ENCODE data around the gene WWTR1.

Gene WWTR1

GRCh38 chr3:149534082-149534481 lies 123.7 kb downstream of the WWTR1 start:
- Mint-ChIP-seq H3K27ac (no peak overlapping the region), H3K36me3 (ENCODE audit: insufficient read depth) (no peaks in the 10 kb centered on the region), H3K4me3 (no peak overlapping the region), H3K4me1 (ENCODE audit: low read depth in 2 of 2) (peaks cover 2 to 3% of the 10 kb centered on the region in 2 donors), H3K27me3 (peaks cover 8 to 25% of the 10 kb centered on the region in 2 donors), H3K9me3 (no peaks in the 10 kb centered on the region)
- DNase-seq (no peak), ATAC-seq (replicated peaks) (no peak)

GRCh38 chr3:149532489-149533180 lies 125.2 kb downstream of the WWTR1 start:
- DNase-seq (no peak), ATAC-seq (replicated peaks) (no peak)
- H3K27ac Mint-ChIP-seq, result no peak overlapping the region
- H3K9me3 Mint-ChIP-seq, result no peaks in the 10 kb centered on the region
- peaks cover 15 to 26% of the 10 kb centered on the region in 2 donors for H3K27me3 Mint-ChIP-seq
- H3K4me3 Mint-ChIP-seq, result no peak overlapping the region
- H3K4me1 Mint-ChIP-seq (ENCODE audit: low read depth in 2 of 2), result peaks cover 9 to 10% of the 10 kb centered on the region in 2 donors
- no peaks in the 10 kb centered on the region for H3K36me3 Mint-ChIP-seq (ENCODE audit: insufficient read depth)

- H3K4me3 Mint-ChIP-seq, result no peak overlapping the region
- H3K4me1 Mint-ChIP-seq (ENCODE audit: low read depth in 2 of 2), result peaks cover 15 to 16% of the 10 kb centered on the region in 2 donors
- H3K27ac Mint-ChIP-seq, result no peak overlapping the region
These were observed 128.7 kb downstream of the WWTR1 start for GRCh38 chr3:149529099-149529498.

DNA sequence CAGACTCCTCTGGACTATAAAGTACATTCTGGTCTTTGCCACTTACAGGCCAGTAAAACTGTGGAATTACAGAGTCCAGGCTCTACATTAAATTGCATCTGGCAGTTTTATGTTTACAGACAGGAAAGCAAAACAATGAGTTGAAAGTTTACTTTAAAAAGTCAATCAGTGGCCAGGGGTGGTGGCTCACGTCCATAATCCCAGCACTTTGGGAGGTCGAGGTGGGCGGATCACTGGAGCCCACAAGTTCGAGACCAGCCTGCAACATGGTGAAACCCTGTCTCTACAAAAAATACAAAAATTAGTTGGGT lies 129.5 kb downstream of the WWTR1 start:
- H3K9me3 Mint-ChIP-seq, result no peaks in the 10 kb centered on the region
- H3K27ac Mint-ChIP-seq, result no peak overlapping the region
- no peaks in the 10 kb centered on the region for H3K36me3 Mint-ChIP-seq (ENCODE audit: insufficient read depth)
- ATAC-seq (replicated peaks) (no peak), DNase-seq (no peak)
- peaks cover 15 to 16% of the 10 kb centered on the region in 2 donors for H3K4me1 Mint-ChIP-seq (ENCODE audit: low read depth in 2 of 2)
- H3K4me3 Mint-ChIP-seq, result no peak overlapping the region
- peaks cover 25 to 33% of the 10 kb centered on the region in 2 donors for H3K27me3 Mint-ChIP-seq

More at GRCh38 chr3:149529099-149529498, 128.7 kb downstream of the WWTR1 start:
- DNase-seq, result no peak
- ATAC-seq (replicated peaks), result no peak
- no peaks in the 10 kb centered on the region for H3K9me3 Mint-ChIP-seq
- no peaks in the 10 kb centered on the region for H3K36me3 Mint-ChIP-seq (ENCODE audit: insufficient read depth)
- H3K27me3 Mint-ChIP-seq, result peaks cover 25 to 33% of the 10 kb centered on the region in 2 donors

- no peaks in the 10 kb centered on the region for H3K36me3 Mint-ChIP-seq (ENCODE audit: insufficient read depth)
- ATAC-seq (replicated peaks), result no peak
- no peaks in the 10 kb centered on the region for H3K9me3 Mint-ChIP-seq
- H3K4me1 Mint-ChIP-seq (ENCODE audit: low read depth in 2 of 2), result peaks cover 12 to 13% of the 10 kb centered on the region in 2 donors
- peak overlapping the region; percentile 2 to 22 for H3K4me3 Mint-ChIP-seq
- peaks cover 19 to 33% of the 10 kb centered on the region in 2 donors for H3K27me3 Mint-ChIP-seq
- no peak overlapping the region for H3K27ac Mint-ChIP-seq
- DNase-seq, result no peak
These were observed 130.1 kb downstream of the WWTR1 start for GRCh38 chr3:149527531-149528339.

GRCh38 chr3:149523512-149524299 lies 134.1 kb downstream of the WWTR1 start:
- peaks cover 12 to 13% of the 10 kb centered on the region in 2 donors for H3K4me1 Mint-ChIP-seq (ENCODE audit: low read depth in 2 of 2)
- no peaks in the 10 kb centered on the region for H3K9me3 Mint-ChIP-seq
- ATAC-seq (replicated peaks) (no peak), DNase-seq (no peak)
- no peaks in the 10 kb centered on the region for H3K36me3 Mint-ChIP-seq (ENCODE audit: insufficient read depth)
- no peak overlapping the region for H3K4me3 Mint-ChIP-seq
- peaks cover 19 to 33% of the 10 kb centered on the region in 2 donors for H3K27me3 Mint-ChIP-seq
- H3K27ac Mint-ChIP-seq, result no peak overlapping the region

- H3K36me3 Mint-ChIP-seq (ENCODE audit: insufficient read depth), result no peaks in the 10 kb centered on the region
- no peaks in the 10 kb centered on the region for H3K9me3 Mint-ChIP-seq
- H3K27ac Mint-ChIP-seq, result no peak overlapping the region
- no peak for DNase-seq
- no peaks in the 10 kb centered on the region for H3K4me1 Mint-ChIP-seq (ENCODE audit: low read depth in 2 of 2)
- ATAC-seq (replicated peaks), result no peak
- no peak overlapping the region for H3K4me3 Mint-ChIP-seq
- H3K27me3 Mint-ChIP-seq, result peaks cover 9 to 16% of the 10 kb centered on the region in 2 donors
These were observed 137.9 kb downstream of the WWTR1 start for GRCh38 chr3:149519912-149520311.

DNA sequence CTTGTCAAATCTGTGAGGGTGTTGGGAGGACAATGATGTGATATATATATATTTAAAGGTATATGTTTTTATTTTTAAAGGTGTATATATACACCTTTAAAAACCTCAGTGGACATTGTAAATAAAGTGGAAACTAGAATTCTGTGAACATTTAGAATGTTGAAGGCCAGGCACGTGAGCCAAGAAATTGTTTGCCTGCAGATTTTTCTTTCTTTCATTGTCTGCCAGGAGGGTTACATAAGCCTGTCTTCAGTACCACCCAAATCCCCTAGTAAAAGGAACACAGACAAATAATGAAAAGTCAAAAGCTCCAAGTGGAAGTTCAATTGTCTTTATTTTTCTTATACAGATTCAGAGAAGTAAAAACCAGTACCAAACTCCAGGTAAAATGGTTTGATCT lies 140.9 kb downstream of the WWTR1 start:
- DNase-seq (no peak), ATAC-seq (replicated peaks) (no peak)
- Mint-ChIP-seq H3K4me1 (ENCODE audit: low read depth in 2 of 2) (peaks cover 0 to 4% of the 10 kb centered on the region in 2 donors), H3K9me3 (no peaks in the 10 kb centered on the region), H3K27ac (no peak overlapping the region), H3K36me3 (ENCODE audit: insufficient read depth) (no peaks in the 10 kb centered on the region), H3K27me3 (peaks cover 6 to 13% of the 10 kb centered on the region in 2 donors), H3K4me3 (no peak overlapping the region)

- DNase-seq (no peak), ATAC-seq (replicated peaks) (no peak)
- Mint-ChIP-seq H3K4me3 (no peak overlapping the region), H3K27me3 (peaks cover 6 to 24% of the 10 kb centered on the region in 2 donors), H3K27ac (no peak overlapping the region), H3K9me3 (no peaks in the 10 kb centered on the region), H3K36me3 (ENCODE audit: insufficient read depth) (no peaks in the 10 kb centered on the region), H3K4me1 (ENCODE audit: low read depth in 2 of 2) (peaks cover 0 to 4% of the 10 kb centered on the region in 2 donors)
These were observed 142.6 kb downstream of the WWTR1 start for GRCh38 chr3:149515249-149515648.

DNA sequence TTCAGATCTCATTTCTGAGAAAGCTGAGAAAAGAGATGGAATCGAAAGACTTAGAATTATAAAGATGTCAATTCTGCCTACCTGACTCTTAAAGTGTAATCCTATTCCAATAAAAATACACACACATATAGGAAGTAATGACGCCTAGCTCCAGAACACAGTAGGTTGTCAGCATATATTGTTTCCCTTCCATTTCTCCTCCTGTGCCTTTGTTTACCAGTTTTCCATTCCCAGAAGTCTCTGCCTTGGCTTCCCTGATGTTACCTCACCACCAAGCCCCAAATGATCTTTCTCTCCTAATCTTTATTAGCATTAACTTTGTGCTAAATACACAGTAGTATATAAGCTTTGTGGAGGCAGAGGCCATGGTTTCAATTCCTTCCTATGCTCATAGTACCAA lies 143.4 kb downstream of the WWTR1 start:
- Mint-ChIP-seq H3K4me1 (ENCODE audit: low read depth in 2 of 2) (peaks cover 0 to 4% of the 10 kb centered on the region in 2 donors), H3K27ac (no peak overlapping the region)
- no peak for ATAC-seq (replicated peaks)

DNA sequence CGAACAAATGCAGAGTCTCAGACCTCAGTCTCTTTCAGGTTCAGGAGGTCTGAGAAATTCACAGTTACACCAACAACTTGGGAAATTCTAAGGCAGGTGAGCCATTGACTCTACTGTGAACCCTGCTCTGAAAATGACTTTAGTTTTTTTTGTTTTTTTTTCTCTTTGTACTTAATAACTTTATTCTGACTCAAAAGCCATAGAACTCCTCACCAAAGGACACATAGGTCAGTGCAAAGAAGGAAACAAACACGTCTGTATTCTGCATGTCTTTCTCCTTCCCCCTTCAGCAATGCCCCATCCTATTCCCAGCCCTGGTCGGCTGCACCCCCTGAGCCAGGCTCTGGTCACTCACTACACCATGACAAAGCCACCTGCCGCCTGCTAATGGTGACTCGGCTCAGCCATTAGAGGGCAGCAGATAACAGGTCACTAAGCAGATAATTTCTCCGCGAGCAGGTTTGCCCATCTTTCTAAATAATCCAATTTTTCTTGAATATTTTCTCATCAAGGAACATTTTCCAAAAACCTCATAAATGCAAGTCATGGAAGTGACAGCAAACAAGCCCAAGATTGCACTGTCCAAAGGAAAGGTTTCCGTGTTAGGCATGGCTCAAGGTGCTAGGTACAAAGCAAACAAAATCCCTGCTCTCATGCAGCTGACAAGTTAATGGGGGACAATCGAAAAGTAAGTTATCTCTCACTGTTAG lies 145.6 kb downstream of the WWTR1 start:
- peak; percentile 58 for ATAC-seq (replicated peaks)

More for the DNA sequence above, 143.4 kb downstream of the WWTR1 start:
- no peaks in the 10 kb centered on the region for H3K36me3 Mint-ChIP-seq (ENCODE audit: insufficient read depth)
- DNase-seq, result no peak
- H3K27me3 Mint-ChIP-seq, result peaks cover 6 to 29% of the 10 kb centered on the region in 2 donors
- no peak overlapping the region for H3K4me3 Mint-ChIP-seq
- H3K9me3 Mint-ChIP-seq, result no peaks in the 10 kb centered on the region

GRCh38 chr3:149511040-149511626 lies 146.7 kb downstream of the WWTR1 start:
- H3K4me3 Mint-ChIP-seq, result no peak overlapping the region
- no peaks in the 10 kb centered on the region for H3K9me3 Mint-ChIP-seq
- H3K36me3 Mint-ChIP-seq (ENCODE audit: insufficient read depth), result no peaks in the 10 kb centered on the region
- peaks cover 0 to 9% of the 10 kb centered on the region in 2 donors for H3K4me1 Mint-ChIP-seq (ENCODE audit: low read depth in 2 of 2)
- no peak overlapping the region for H3K27ac Mint-ChIP-seq
- ATAC-seq (replicated peaks), result no peak
- H3K27me3 Mint-ChIP-seq, result peaks cover 6 to 36% of the 10 kb centered on the region in 2 donors
- DNase-seq, result no peak

More for the DNA sequence above, 145.6 kb downstream of the WWTR1 start:
- Mint-ChIP-seq H3K27ac (no peak overlapping the region), H3K4me3 (no peak overlapping the region), H3K36me3 (ENCODE audit: insufficient read depth) (no peaks in the 10 kb centered on the region), H3K27me3 (peaks cover 6 to 29% of the 10 kb centered on the region in 2 donors), H3K4me1 (ENCODE audit: low read depth in 2 of 2) (peaks cover 0 to 9% of the 10 kb centered on the region in 2 donors), H3K9me3 (no peaks in the 10 kb centered on the region)
- peak in 2 of 3 experiments; percentile 7 to 18 for DNase-seq
